ENCODE measurements around the gene RNFT2. TPM values are rescaled to one million over a fixed set of nuclear protein-coding genes. Genes with fewer than 3 reads are reported as not detected.

Gene RNFT2
- total and polyA plus RNA-seq, 5 donors = 0.81 to 3.8 (median 2.5) TPM

- no peak overlapping the region for H3K4me3 ChIP-seq (ENCODE audit: low read length)
- H3K27ac ChIP-seq (ENCODE audit: low read length) = no peak overlapping the region
- no peak for DNase-seq
- WGBS = 96% methylated on average over 4 of the region's 4 CpGs
- no peaks in the 10 kb centered on the region for H3K27me3 ChIP-seq (ENCODE audit: control insufficient read depth, insufficient read depth)
- H3K4me1 ChIP-seq (ENCODE audit: control insufficient read depth, insufficient read depth, low read length) = peaks cover 3% of the 10 kb centered on the region
- intact Hi-C loops (cut with DNase I) = no loop called here
- H3K9me3 ChIP-seq (ENCODE audit: control insufficient read depth, low read length) = no peaks in the 10 kb centered on the region
- ATAC-seq = no peak
These were observed 124.1 kb downstream of the RNFT2 start for GRCh38 chr12:116862167-116862566.

- 53% methylated on average over 6 of the region's 6 CpGs for WGBS
- intact Hi-C loops (cut with DNase I) = no loop called here
- no peaks in the 10 kb centered on the region for H3K27me3 ChIP-seq (ENCODE audit: control insufficient read depth, insufficient read depth)
- DNase-seq (no peak), ATAC-seq (peak in 1 of 2 donors; percentile 35)
- H3K27ac ChIP-seq (ENCODE audit: low read length) = no peak overlapping the region
- no peaks in the 10 kb centered on the region for H3K9me3 ChIP-seq (ENCODE audit: control insufficient read depth, low read length)
- no peak overlapping the region for H3K4me3 ChIP-seq (ENCODE audit: low read length)
- H3K4me1 ChIP-seq (ENCODE audit: control insufficient read depth, insufficient read depth, low read length) = peaks cover 3% of the 10 kb centered on the region
These were observed 125.2 kb downstream of the RNFT2 start for GRCh38 chr12:116863275-116863767.

- no peaks in the 10 kb centered on the region for H3K27me3 ChIP-seq (ENCODE audit: control insufficient read depth, insufficient read depth)
- WGBS = 53% methylated on average over 13 of the region's 13 CpGs
- H3K4me3 ChIP-seq (ENCODE audit: low read length) = no peak overlapping the region
- H3K27ac ChIP-seq (ENCODE audit: low read length) = no peak overlapping the region
- intact Hi-C loops (cut with DNase I) = no loop called here
- DNase-seq = no peak
- H3K9me3 ChIP-seq (ENCODE audit: control insufficient read depth, low read length) = no peaks in the 10 kb centered on the region
- ATAC-seq = no peak
- peaks cover 3% of the 10 kb centered on the region for H3K4me1 ChIP-seq (ENCODE audit: control insufficient read depth, insufficient read depth, low read length)
These were observed 126.5 kb downstream of the RNFT2 start for GRCh38 chr12:116864371-116865160.

GRCh38 chr12:116867523-116867922 is 129.4 kb downstream of the RNFT2 start:
- 86% methylated on average over 2 of the region's 2 CpGs for WGBS
- H3K4me3 ChIP-seq (ENCODE audit: low read length) = no peak overlapping the region
- H3K9me3 ChIP-seq (ENCODE audit: control insufficient read depth, low read length) = no peaks in the 10 kb centered on the region
- H3K4me1 ChIP-seq (ENCODE audit: control insufficient read depth, insufficient read depth, low read length) = no peaks in the 10 kb centered on the region
- ATAC-seq (no peak), DNase-seq (no peak)
- intact Hi-C loops (cut with DNase I) = no loop called here
- H3K27ac ChIP-seq (ENCODE audit: low read length) = no peak overlapping the region
- H3K27me3 ChIP-seq (ENCODE audit: control insufficient read depth, insufficient read depth) = no peaks in the 10 kb centered on the region

GRCh38 chr12:116870306-116870705 is 132.2 kb downstream of the RNFT2 start:
- 68% methylated on average over 4 of the region's 4 CpGs for WGBS
- H3K4me1 ChIP-seq (ENCODE audit: control insufficient read depth, insufficient read depth, low read length) = no peaks in the 10 kb centered on the region
- no peak overlapping the region for H3K27ac ChIP-seq (ENCODE audit: low read length)
- intact Hi-C loops (cut with DNase I) = no loop called here
- no peak overlapping the region for H3K4me3 ChIP-seq (ENCODE audit: low read length)
- H3K9me3 ChIP-seq (ENCODE audit: control insufficient read depth, low read length) = peaks cover 2% of the 10 kb centered on the region
- ATAC-seq = no peak
- no peaks in the 10 kb centered on the region for H3K27me3 ChIP-seq (ENCODE audit: control insufficient read depth, insufficient read depth)
- no peak for DNase-seq

GRCh38 chr12:116874324-116874995 is 136.3 kb downstream of the RNFT2 start:
- H3K4me1 ChIP-seq (ENCODE audit: control insufficient read depth, insufficient read depth, low read length) = peaks cover 2% of the 10 kb centered on the region
- peaks cover 2% of the 10 kb centered on the region for H3K9me3 ChIP-seq (ENCODE audit: control insufficient read depth, low read length)
- H3K27ac ChIP-seq (ENCODE audit: low read length) = no peak overlapping the region
- no peak for ATAC-seq
- DNase-seq = no peak
- H3K27me3 ChIP-seq (ENCODE audit: control insufficient read depth, insufficient read depth) = no peaks in the 10 kb centered on the region
- intact Hi-C loops (cut with DNase I) = no loop called here
- no peak overlapping the region for H3K4me3 ChIP-seq (ENCODE audit: low read length)
- WGBS = 89% methylated on average over 4 of the region's 4 CpGs

- ATAC-seq (no peak), DNase-seq (no peak)
- intact Hi-C loops (cut with DNase I) = no loop called here
- WGBS = 23% methylated on average over 19 of the region's 19 CpGs
- Histone ChIP-seq H3K4me1 (ENCODE audit: control insufficient read depth, insufficient read depth, low read length) (peaks cover 2% of the 10 kb centered on the region), H3K27me3 (ENCODE audit: control insufficient read depth, insufficient read depth) (no peaks in the 10 kb centered on the region), H3K27ac (ENCODE audit: low read length) (no peak overlapping the region), H3K9me3 (ENCODE audit: control insufficient read depth, low read length) (peaks cover 2% of the 10 kb centered on the region), H3K4me3 (ENCODE audit: low read length) (no peak overlapping the region)
These were observed 138.2 kb downstream of the RNFT2 start for GRCh38 chr12:116876151-116876869.

- Histone ChIP-seq H3K9me3 (ENCODE audit: control insufficient read depth, low read length) (peaks cover 2% of the 10 kb centered on the region), H3K4me1 (ENCODE audit: control insufficient read depth, insufficient read depth, low read length) (peaks cover 2% of the 10 kb centered on the region), H3K27me3 (ENCODE audit: control insufficient read depth, insufficient read depth) (no peaks in the 10 kb centered on the region), H3K27ac (ENCODE audit: low read length) (no peak overlapping the region), H3K4me3 (ENCODE audit: low read length) (peak overlapping the region; percentile 33)
- peak; percentile 19 to 22 for ATAC-seq
- peak in 1 of 3 donors; percentile 56 for DNase-seq
- intact Hi-C loops (cut with DNase I) = no loop called here
- 2% methylated on average over 55 of the region's 55 CpGs for WGBS
These were observed 140.7 kb downstream of the RNFT2 start for GRCh38 chr12:116878567-116879508.

- no peaks in the 10 kb centered on the region for H3K27me3 ChIP-seq (ENCODE audit: control insufficient read depth, insufficient read depth)
- WGBS = 3% methylated on average over 52 of the region's 52 CpGs
- intact Hi-C loops (cut with DNase I) = loop anchor here in 3 of 4 donors (5.0 to 10.0 kb wide), 2 partner anchors 175 to 177 kb away; no protein-coding TSS in a partner anchor
- ATAC-seq (no peak), DNase-seq (no peak)
- H3K4me1 ChIP-seq (ENCODE audit: control insufficient read depth, insufficient read depth, low read length) = peaks cover 2% of the 10 kb centered on the region
- peaks cover under 1% of the 10 kb centered on the region for H3K9me3 ChIP-seq (ENCODE audit: control insufficient read depth, low read length)
- H3K27ac ChIP-seq (ENCODE audit: low read length) = no peak overlapping the region
- H3K4me3 ChIP-seq (ENCODE audit: low read length) = peak overlapping the region; percentile 33
These were observed 141.5 kb downstream of the RNFT2 start for GRCh38 chr12:116879509-116880212.
